Body of pancreas (tissue), 4 donors: ENCODE measurements around the gene MAPK9. TPM values are rescaled to one million over a fixed set of nuclear protein-coding genes. Genes with fewer than 3 reads are reported as not detected.

Experiments used
- ATAC-seq: fragments of 150-250 bp; one replicate; pipeline ENCODE4 v1.9.1; 2016
- DNase-seq, 4 donors: peaks; one replicate each; pipeline ENCODE4 v3.0.0-alpha.2; 2019
- H3K27ac ChIP-seq, 4 donors: fragments of 200-600 bp; sonication (generic); 1 replicate in 3 of 4; 2 replicates in 1 of 4; pipeline versions ENCODE4 v1.5.1 to v1.6.1; 2016 to 2019; ENCODE audit warnings: mild to moderate bottlenecking in 1 of 4, mixed read lengths in 1 of 4, moderate library complexity in 1 of 4
- H3K27me3 ChIP-seq, 2 donors: fragments of 200-600 bp; sonication (generic); one replicate each; pipeline ENCODE4 v1.6.0; 2016; ENCODE audit warnings: mild to moderate bottlenecking in 1 of 2
- H3K36me3 ChIP-seq, 2 donors: fragments of 200-600 bp; sonication (generic); replicated peaks in 1 of 2; 2 replicates each; pipeline ENCODE4 v1.5.1; 2016; ENCODE audit warnings: low read depth in 2 of 2; ENCODE audit not compliant: insufficient read depth in 1 of 2
- H3K4me1 ChIP-seq: fragments of 200-600 bp; sonication (generic); one replicate; pipeline ENCODE4 v1.6.0; 2016
- H3K4me3 ChIP-seq, 2 donors: fragments of 200-600 bp; sonication (generic); 1 replicate in 1 of 2; 2 replicates in 1 of 2; pipeline ENCODE4 v1.5.1; 2016 to 2019
- H3K9me3 ChIP-seq, 3 donors: fragments of 200-600 bp; sonication (generic); 1 replicate in 2 of 3; 2 replicates in 1 of 3; pipeline ENCODE4 v1.5.1; 2016
- CTCF ChIP-seq, 7 experiments: fragments of 450-650 bp in 4 of 7; fragments of 200-600 bp in 3 of 7; sonication (generic) in 3 of 7; IDR thresholded peaks; one replicate each; pipeline ENCODE4 v1.5.1; 2016 to 2019; ENCODE audit warnings: antibody characterized with exemption in 7 of 7
- POLR2A ChIP-seq, 3 donors: fragments of 450-650 bp; IDR thresholded peaks; one replicate each; pipeline ENCODE4 v1.6.1; 2016; ENCODE audit warnings: antibody characterized with exemption in 3 of 3, mild to moderate bottlenecking in 2 of 3
- WGBS, 2 donors: methylation state at CpG; one replicate each; pipeline ENCODE4 v1.1.5; 2017; 5-methylcytosine and 5-hydroxymethylcytosine counted together
- intact Hi-C: fragments of 100-400 bp; cut with DNase I; formaldehyde crosslinking; loops from one replicate; pipeline ENCODE4 v1.15.1; 2023
- total RNA-seq, 2 donors: library from RNA; depleted of rRNA; stranded (reverse); fragments of >200 nt; gene quantifications; one replicate each; pipeline ENCODE4 v1.1.0, GENCODE V29; 2016

MAPK9 gene
- total RNA-seq, 2 donors from 2014 or later = 20.4 to 33.2 TPM

DNA sequence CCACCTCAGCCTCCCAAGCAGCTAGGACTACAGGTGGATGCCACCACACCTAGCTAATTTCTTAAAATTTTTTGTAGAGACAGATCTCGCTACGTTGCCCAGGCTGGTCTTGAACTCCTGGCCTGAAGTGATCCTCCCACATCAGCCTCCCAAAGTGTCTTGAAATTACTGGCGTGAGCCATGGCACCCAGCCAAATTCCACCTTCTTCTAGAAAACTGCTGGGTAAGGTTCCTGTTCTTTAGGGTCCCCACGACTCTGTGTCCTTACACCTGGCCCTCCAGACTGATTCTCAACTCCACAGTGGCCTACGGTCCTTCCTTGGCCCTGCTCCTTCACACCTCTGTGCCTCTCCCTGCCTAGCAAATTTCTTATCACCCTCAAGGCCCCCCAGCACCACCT is 1.9 kb downstream of the MAPK9 start:
- Histone ChIP-seq H3K27ac (peak overlapping the region; percentile 87 to 90 (median 88)), H3K9me3 (no peaks in the 10 kb centered on the region), H3K4me1 (peaks cover 63% of the 10 kb centered on the region), H3K4me3 (no peak overlapping the region), H3K36me3 (no peaks in the 10 kb centered on the region), H3K27me3 (no peaks in the 10 kb centered on the region)
- TF ChIP-seq POLR2A (IDR thresholded peaks at IDR 0.05) = no peak
- TF ChIP-seq CTCF (IDR thresholded peaks at IDR 0.05) = no peak
- WGBS, 2 donors = 44 to 58% methylated on average over 5 of the region's 5 CpGs
- ATAC-seq (no peak), DNase-seq (peak in 3 of 4 donors; percentile 20 to 33 (median 33))
- intact Hi-C loops = no loop called here

GRCh38 chr5:180289433-180289832 is 2.5 kb downstream of the MAPK9 start:
- DNase-seq = peak; percentile 84 to 94 (median 92)
- Histone ChIP-seq H3K27ac (peak overlapping the region; percentile 87 to 90 (median 88)), H3K9me3 (no peaks in the 10 kb centered on the region), H3K27me3 (no peaks in the 10 kb centered on the region), H3K4me3 (no peak overlapping the region), H3K4me1 (peaks cover 63% of the 10 kb centered on the region), H3K36me3 (no peaks in the 10 kb centered on the region)
- peak; percentile 68 for ATAC-seq
- TF ChIP-seq CTCF (IDR thresholded peaks at IDR 0.05) (no peak), POLR2A (IDR thresholded peaks at IDR 0.05) (peak in 1 of 3 donors; percentile 22)
- intact Hi-C loops = no loop called here
- WGBS, 2 donors = 19 to 32% methylated on average over 3 of the region's 3 CpGs

DNA sequence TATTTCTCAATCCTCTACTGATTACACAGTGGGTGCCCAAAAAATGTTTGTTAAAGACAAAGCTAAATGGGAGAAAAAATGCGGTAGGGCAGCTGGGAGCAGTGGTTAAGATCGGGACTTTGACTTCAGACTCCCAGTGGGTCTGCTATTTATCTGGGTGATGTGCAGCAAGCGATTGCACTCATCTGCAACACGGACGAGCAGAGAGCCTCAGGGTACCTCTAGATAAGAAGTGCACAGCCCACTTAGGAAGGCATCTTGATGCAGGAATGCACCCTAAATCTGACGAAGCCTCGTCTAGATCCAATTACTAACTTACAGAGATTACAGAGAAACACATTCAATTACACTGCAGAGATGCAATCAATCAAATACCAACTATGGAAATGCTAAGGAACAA is 4.0 kb downstream of the MAPK9 start:
- TF ChIP-seq POLR2A (IDR thresholded peaks at IDR 0.05) (no peak), CTCF (IDR thresholded peaks at IDR 0.05) (no peak)
- intact Hi-C loops = no loop called here
- DNase-seq (no peak), ATAC-seq (no peak)
- H3K4me3 ChIP-seq = no peak overlapping the region
- H3K27me3 ChIP-seq = no peaks in the 10 kb centered on the region
- H3K4me1 ChIP-seq = peaks cover 56% of the 10 kb centered on the region
- peak overlapping the region in 3 of 4 donors; percentile 41 to 87 (median 87) for H3K27ac ChIP-seq
- no peaks in the 10 kb centered on the region for H3K36me3 ChIP-seq
- WGBS, 2 donors = 30 to 35% methylated on average over 7 of the region's 7 CpGs
- H3K9me3 ChIP-seq = no peaks in the 10 kb centered on the region

GRCh38 chr5:180287404-180287803 is 4.5 kb downstream of the MAPK9 start:
- ATAC-seq = no peak
- intact Hi-C loops = no loop called here

More at GRCh38 chr5:180287404-180287803, 4.5 kb downstream of the MAPK9 start:
- H3K9me3 ChIP-seq = no peaks in the 10 kb centered on the region
- peak in 1 of 4 donors; percentile 18 for DNase-seq
- TF ChIP-seq CTCF (IDR thresholded peaks at IDR 0.05) (no peak), POLR2A (IDR thresholded peaks at IDR 0.05) (no peak)
- H3K36me3 ChIP-seq = no peaks in the 10 kb centered on the region
- no peaks in the 10 kb centered on the region for H3K27me3 ChIP-seq
- H3K27ac ChIP-seq = peak overlapping the region in 3 of 4 donors; percentile 5 to 87 (median 41)
- WGBS, 2 donors = 40 to 41% methylated on average over 2 of the region's 2 CpGs
- no peak overlapping the region for H3K4me3 ChIP-seq
- peaks cover 53% of the 10 kb centered on the region for H3K4me1 ChIP-seq
